NCI-H446 (cell line): ENCODE results near the gene NUDT7.

Source experiments
- DNase-seq, 2 experiments: peaks; one replicate each; lab custom pipeline; 2025; lab: John Stamatoyannopoulos, UW

Gene NUDT7

GRCh38 chr16:77724174-77724573 lies 1.9 kb downstream of the NUDT7 start:
- DNase-seq = no peak

- DNase-seq = no peak
Observed at GRCh38 chr16:77729951-77730350, 7.6 kb downstream of the NUDT7 start.

GRCh38 chr16:77732241-77732946 lies 10.1 kb downstream of the NUDT7 start:
- no peak for DNase-seq

GRCh38 chr16:77736879-77737278 lies 14.6 kb downstream of the NUDT7 start:
- no peak for DNase-seq

GRCh38 chr16:77738706-77739558 lies 16.6 kb downstream of the NUDT7 start:
- DNase-seq = no peak

GRCh38 chr16:77739559-77739892 lies 17.2 kb downstream of the NUDT7 start:
- DNase-seq = no peak

GRCh38 chr16:77744141-77744540 lies 21.8 kb downstream of the NUDT7 start:
- DNase-seq = no peak

- no peak for DNase-seq
Observed at GRCh38 chr16:77745972-77746371, 23.7 kb downstream of the NUDT7 start.

GRCh38 chr16:77748421-77749005 lies 26.2 kb downstream of the NUDT7 start:
- no peak for DNase-seq

GRCh38 chr16:77749415-77749814 lies 27.1 kb downstream of the NUDT7 start:
- no peak for DNase-seq

- no peak for DNase-seq
Observed at GRCh38 chr16:77758046-77758445, 35.7 kb downstream of the NUDT7 start.

- no peak for DNase-seq
Observed at GRCh38 chr16:77758508-77758907, 36.2 kb downstream of the NUDT7 start.

- no peak for DNase-seq
Observed at GRCh38 chr16:77759201-77759600, 36.9 kb downstream of the NUDT7 start.

GRCh38 chr16:77759821-77760220 lies 37.5 kb downstream of the NUDT7 start:
- no peak for DNase-seq

- DNase-seq = no peak
Observed at GRCh38 chr16:77760800-77761199, 38.5 kb downstream of the NUDT7 start.

GRCh38 chr16:77761204-77761603 lies 38.9 kb downstream of the NUDT7 start:
- no peak for DNase-seq

- DNase-seq = no peak
Observed at GRCh38 chr16:77762262-77762661, 39.9 kb downstream of the NUDT7 start.

GRCh38 chr16:77763994-77764393 lies 41.7 kb downstream of the NUDT7 start:
- DNase-seq = no peak

- no peak for DNase-seq
Observed at GRCh38 chr16:77767211-77767610, 44.9 kb downstream of the NUDT7 start.

GRCh38 chr16:77767826-77768225 lies 45.5 kb downstream of the NUDT7 start:
- DNase-seq = no peak

- no peak for DNase-seq
Observed at GRCh38 chr16:77775911-77776909, 53.9 kb downstream of the NUDT7 start.

- no peak for DNase-seq
Observed at GRCh38 chr16:77777745-77778144, 55.4 kb downstream of the NUDT7 start.
